Ishikawa (cell line): ENCODE results near the gene VASN.

Experiments used
- CEBPB ChIP-seq: IDR thresholded peaks from 2 replicates; pipeline ENCODE4 v1.6.1; 2012
- CREB1 ChIP-seq: IDR thresholded peaks from 2 replicates; pipeline ENCODE4 v1.6.1; 2012; ENCODE audit warnings: low read depth
- EGR1 ChIP-seq: IDR thresholded peaks from 2 replicates; pipeline ENCODE4 v1.6.1; 2012
- EP300 ChIP-seq: IDR thresholded peaks from 2 replicates; pipeline ENCODE4 v1.6.1; 2012; ENCODE audit warnings: borderline replicate concordance
- FOXM1 ChIP-seq: IDR thresholded peaks from 2 replicates; pipeline ENCODE4 v1.6.1; 2012; ENCODE audit warnings: low read depth, borderline replicate concordance
- MAX ChIP-seq: IDR thresholded peaks from 2 replicates; pipeline ENCODE4 v1.6.1; 2012
- NFIC ChIP-seq: IDR thresholded peaks from 2 replicates; pipeline ENCODE4 v1.6.1; 2012
- RAD21 ChIP-seq: IDR thresholded peaks from 2 replicates; pipeline ENCODE4 v1.6.1; 2012; ENCODE audit warnings: low read depth
- TAF1 ChIP-seq: IDR thresholded peaks from 2 replicates; pipeline ENCODE4 v1.6.1; 2012; ENCODE audit warnings: low read depth, mild to moderate bottlenecking
- TCF12 ChIP-seq: IDR thresholded peaks from 2 replicates; pipeline ENCODE4 v1.6.1; 2012; ENCODE audit warnings: low read depth
- USF1 ChIP-seq: IDR thresholded peaks from 2 replicates; pipeline ENCODE4 v1.6.1; 2012
- YY1 ChIP-seq: IDR thresholded peaks from 2 replicates; pipeline ENCODE4 v1.6.1; 2012; ENCODE audit warnings: low read depth

GRCh38 chr16:4385066-4385788 lies 13.6 kb downstream of the VASN start:
- TF ChIP-seq YY1 = no peak
- no peak for TF ChIP-seq FOXM1
- TF ChIP-seq RAD21 = no peak
- TF ChIP-seq EGR1 = no peak
- TF ChIP-seq CEBPB = no peak
- peak; percentile 67 for TF ChIP-seq MAX
- TF ChIP-seq TAF1 = no peak
- no peak for TF ChIP-seq EP300
- no peak for TF ChIP-seq USF1
- TF ChIP-seq TCF12 = no peak
- TF ChIP-seq NFIC = no peak
- TF ChIP-seq CREB1 = no peak
